Measurements from ENCODE around the gene JCAD.

DNA sequence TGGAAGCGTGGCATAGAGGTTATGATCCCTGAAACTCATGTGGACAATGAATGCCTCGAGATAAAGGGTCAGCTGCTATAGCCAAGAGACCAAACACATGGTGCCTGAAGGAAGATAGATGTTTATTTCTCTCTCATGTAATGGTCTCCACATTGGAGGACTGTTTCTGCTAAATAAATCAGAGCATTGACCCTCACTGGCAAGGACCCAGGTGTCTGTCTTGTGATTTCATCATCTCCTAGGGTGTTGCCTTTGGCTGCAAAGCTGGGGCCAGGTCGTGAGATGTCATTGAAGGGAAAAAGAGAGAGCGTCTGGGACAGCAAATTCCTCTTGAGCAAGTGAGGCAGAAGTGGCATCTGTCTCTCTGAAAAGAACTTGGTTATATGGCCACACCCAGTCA lies 64.6 kb downstream of the JCAD start:
- TF ChIP-seq TAF1 (IDR thresholded peaks at IDR 0.05; ENCODE audit: borderline replicate concordance, insufficient read depth, low read length) (no peak), POLR2AphosphoS5 (IDR thresholded peaks at IDR 0.05; ENCODE audit: low read depth, low read length) (no peak), REST (IDR thresholded peaks at IDR 0.05; ENCODE audit: insufficient read depth in 1 of 2, low read depth in 2 of 2, low read length in 2 of 2) (no peak), SIN3A (IDR thresholded peaks at IDR 0.05; ENCODE audit: borderline replicate concordance, insufficient read depth, low read length) (no peak), FOXP2 (optimal IDR thresholded peaks at IDR 0.05; ENCODE audit: borderline replicate concordance, extremely low read depth, extremely low read length, insufficient read depth) (no peak)
